ENCODE results near the gene BATF2.

DNA sequence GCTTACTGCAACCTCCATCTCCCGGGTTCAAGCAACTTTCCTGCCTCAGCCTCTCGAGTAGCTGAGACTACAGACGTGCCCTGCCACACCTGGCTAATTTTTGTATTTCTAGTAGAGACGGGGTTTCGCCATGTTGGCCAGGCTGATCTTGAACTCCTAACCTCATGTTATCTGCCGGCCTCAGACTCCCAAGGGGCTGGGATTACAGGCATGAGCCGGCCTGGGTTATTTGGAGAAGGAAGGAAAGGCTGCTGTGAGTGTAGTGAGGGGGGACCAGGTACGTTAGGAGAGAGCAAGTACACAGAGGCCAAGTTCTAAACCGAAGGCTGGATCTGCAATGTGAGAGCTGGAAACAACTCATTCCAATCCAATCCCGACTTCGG lies 453 bp downstream of the BATF2 start:
- TF ChIP-seq POLR2A (IDR thresholded peaks at IDR 0.05; ENCODE audit: low read length) (no peak), GATA1 (IDR thresholded peaks at IDR 0.05; ENCODE audit: low read depth, low read length) (no peak)

All from erythroblast (primary cell).